HG02943 (cell line): ENCODE data around the gene NME3.

Experiments used
- ATAC-seq: cut with Tn5 transposase; IDR thresholded peaks from one replicate; pipeline ENCODE4 v1.9.1; 2021; ENCODE audit warnings: mild to moderate bottlenecking, low read depth, moderate library complexity; ENCODE audit not compliant: unreplicated experiment

Gene NME3

DNA sequence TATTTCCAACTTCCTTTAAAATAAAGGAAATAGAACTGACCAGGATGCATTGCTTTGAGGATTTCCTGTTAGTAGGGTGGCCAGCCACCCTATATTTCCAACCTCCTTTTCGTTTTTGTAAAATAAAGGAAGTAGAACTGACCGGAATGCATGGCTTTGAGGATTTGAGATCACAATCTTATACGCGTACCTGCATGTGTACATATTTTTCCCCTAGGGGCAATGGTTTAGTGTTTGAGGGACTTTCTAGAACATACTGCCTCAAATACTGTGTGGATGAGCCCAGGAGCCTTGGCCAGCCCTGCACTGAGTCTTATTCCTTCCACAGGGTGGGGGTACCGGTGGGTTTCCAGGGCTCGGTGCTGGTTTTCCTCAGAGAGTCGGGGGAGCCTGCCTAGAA lies 39.7 kb downstream of the NME3 start:
- no peak for ATAC-seq

DNA sequence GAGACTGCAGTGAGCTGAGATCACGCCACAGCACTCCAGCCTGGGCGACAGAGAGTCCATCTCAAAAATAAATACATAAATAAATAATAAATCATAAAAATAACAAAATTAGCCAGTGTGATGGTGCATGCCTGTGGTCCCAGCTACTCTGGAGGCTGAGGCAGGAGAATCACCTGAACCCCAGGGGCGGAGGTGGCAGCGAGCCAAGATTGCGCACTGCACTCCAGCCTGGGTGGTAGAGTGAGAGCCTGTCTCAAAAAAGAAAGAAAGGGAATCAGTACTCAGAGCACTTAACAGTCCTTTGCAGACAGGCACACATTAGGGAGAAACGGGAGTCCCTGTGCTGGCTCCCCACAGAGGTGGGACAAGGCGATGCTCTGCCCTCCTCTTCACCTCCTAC lies 40.3 kb downstream of the NME3 start:
- no peak for ATAC-seq

DNA sequence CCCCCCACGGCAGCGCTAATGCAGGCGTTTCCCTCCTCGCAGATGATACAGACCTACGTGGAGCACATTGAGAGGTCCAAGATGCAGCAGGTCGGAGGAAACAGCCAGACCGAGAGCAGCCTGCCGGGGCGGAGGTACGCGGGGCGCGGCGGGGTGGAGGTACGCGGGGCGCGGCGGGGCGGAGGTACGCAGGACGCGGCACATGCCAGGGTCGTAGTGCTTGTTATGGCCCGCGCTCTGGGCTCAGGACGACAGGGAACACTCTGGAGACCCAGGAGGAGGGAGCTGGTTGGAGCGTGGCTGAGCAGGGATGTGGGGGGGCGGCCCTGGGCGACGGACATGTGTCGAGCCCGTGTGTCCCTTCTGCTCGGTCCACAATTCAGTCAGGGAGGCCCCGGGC lies 41.9 kb downstream of the NME3 start:
- no peak for ATAC-seq

DNA sequence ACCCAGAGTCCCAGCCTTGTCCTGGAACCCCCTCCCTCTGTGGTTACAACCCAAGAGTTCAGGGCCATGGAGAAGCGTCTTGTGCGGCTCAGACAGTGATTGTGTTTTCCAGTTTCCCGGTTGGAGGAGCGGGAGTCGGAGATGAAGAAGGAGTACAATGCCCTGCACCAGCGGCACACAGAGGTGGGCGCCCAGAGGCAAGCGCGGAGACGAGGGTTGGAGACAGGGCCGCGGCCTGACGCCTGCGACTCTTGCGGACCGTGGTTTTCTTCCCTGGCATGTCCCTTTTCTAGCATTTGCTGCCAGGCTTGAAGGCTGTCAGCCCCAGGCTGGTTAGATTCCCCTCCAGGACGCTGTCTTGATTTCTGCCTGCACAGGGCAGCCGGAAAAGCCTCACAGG lies 42.3 kb downstream of the NME3 start:
- ATAC-seq, result no peak

DNA sequence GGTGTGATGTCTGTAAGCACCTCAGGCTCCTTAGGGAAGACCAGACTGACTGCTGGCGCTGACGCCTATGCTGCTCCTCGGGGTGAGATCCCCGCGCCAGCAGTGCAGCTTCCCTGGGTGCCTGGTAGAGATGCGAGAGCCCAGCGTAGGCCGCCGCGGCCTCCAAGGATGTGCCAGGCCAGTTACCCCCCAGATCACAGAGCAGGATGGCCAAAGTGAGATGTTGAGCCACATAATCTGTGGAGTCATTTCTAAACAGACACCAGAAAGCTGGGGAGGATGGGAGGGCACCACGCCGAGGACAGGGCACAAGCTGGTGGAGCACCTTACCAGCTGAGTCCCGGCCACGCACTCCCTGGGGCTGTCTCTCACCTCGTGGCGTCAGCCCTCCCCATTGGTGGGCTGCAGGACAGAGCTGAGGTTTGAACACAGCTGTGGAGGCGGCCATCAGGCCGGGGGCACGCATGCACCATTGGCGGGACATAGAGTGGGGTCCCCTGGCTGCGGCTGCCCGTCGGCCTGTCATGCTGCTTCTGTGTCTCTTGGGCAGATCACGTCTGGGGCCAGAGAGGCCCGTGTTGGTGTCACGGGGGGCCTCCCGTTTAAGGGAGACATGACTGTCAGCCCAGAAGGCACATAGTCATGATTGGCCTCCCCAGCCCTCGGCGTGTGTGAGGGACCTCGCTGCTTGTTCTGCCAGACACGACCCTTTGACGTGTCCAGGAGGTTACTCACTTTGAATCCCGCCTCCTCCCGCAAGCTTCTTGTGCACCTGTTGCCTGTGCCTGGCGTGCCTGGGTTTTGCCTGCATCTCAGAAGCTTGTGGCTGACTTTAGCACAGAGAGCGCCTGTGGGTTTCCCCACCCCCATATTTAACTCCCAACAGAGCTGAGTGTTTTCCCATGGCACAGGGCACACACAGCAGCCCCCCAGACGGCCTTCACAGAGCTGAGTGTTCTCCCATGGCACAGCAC lies 43.4 kb downstream of the NME3 start:
- no peak for ATAC-seq

DNA sequence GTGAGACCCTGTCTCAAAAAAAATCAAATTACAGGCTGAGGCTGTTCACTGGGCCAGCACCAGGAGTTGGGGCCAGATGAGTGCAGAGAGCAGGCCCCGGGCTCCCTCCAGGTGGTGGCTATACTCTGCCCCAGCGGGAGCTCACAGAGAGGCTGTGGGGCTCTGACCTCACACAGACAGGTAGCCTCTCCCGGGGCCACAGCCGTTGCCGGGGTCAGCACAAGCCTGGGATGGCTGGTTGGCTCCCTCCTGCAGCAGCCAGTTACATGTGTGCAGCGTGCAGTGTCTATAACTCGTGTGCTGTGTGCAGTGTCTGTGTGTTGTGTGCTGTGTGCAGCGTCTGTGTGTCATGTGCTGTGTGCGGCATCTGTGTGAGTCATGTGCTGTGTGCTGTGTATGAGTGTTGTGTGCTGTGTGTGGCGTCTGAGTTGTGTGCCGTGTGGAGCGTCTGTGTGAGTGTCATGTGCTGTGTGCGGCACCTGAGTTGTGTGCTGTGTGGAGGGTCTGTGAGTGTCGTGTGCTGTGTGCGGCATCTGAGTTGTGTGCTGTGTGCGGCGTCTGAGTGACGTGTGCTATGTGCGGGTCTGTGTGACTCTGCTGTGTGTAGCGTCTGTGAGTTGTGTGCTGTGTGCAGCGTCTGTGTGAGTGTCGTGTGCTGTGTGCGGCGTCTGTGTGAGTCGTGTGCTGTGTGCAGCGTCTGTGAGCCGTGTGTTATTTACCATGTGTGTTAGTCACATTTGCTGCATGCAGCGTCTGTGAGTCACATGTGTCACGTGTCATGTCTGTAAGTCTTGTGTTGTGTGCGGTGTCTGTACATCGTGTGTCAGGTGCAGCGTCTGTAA lies 44.5 kb downstream of the NME3 start:
- no peak for ATAC-seq

DNA sequence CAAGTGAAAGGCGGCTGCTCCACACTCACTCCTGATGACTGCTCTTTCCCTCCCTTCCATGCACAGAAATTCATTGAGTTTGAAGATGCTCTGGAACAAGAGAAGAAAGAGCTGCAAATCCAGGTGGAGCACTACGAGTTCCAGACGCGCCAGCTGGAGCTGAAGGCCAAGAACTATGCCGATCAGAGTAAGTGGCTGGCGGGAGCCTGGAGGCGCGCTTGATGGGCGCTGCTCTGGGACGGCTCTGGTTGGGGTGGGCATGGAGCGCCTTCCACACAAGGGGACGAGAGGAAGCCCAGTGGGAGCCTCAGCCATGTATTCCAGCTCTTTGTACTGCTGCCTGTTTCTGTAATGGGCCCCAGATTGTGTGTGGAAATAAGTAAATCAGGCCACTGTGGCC lies 46.9 kb downstream of the NME3 start:
- no peak for ATAC-seq

DNA sequence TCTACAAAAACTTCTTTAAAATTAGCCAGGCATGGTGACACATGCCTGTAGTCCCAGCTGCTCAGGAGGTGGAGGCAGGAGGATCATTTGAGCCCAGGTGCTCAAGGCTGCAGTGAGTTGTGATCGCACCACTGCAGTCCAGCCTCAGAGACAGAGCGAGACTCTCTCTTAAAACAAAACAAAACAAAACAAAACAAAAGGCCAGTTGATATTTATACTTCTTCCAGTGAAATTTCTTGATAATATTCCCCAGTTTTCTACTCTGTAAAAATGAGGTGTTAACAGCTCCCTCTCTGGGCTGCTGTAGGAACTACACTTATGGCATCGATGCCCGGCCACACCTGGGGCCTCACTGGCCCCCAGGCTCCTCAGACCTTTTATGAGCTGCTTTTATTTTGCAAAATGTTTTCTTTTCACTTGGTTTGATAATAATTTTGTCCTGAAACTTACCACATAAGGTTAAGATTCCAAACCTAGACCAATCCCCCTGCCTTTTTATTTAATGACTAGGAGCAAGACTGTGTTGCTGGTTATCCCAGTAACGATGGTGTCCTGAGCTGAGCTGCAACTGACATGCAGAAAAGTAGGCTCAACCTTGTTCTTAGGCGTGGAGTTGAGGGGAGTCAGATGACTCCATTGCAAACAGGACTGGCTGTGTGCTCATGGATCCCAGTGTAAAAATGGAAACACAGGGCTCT lies 47.7 kb downstream of the NME3 start:
- ATAC-seq, result no peak

DNA sequence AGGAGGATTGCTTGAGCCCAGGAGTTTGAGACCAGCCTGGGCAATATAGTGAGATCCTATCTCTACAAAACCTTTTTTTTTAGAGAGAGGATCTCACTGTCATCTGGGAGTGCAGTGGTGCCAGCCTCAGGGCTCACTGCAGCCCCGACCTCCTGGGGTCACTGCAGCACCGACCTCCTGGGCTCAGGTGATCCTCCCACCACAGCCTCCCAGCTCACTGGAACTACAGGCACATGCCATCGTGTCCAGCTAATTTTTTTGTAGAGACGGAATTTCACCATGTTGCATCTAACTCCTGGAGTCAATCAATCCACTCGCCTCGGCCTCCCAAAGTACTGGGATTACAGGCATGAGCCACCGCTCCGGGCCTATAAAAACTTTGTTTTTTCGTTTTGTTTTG lies 50.0 kb downstream of the NME3 start:
- ATAC-seq, result no peak
